HEK293T (cell line): ENCODE results near the gene ZNF236.

Experiments used
- CTCF ChIA-PET: fragments of 350-600 bp; formaldehyde crosslinking; extraction: SDS; loops from one replicate; lab custom pipeline; 2021; ENCODE audit warnings: antibody characterized with exemption, inconsistent platforms; lab: Yijun Ruan, JAX
- POLR2A ChIA-PET: fragments of 350-600 bp; formaldehyde crosslinking; extraction: SDS; loops from one replicate; lab custom pipeline; 2020; ENCODE audit warnings: antibody characterized with exemption, inconsistent platforms; lab: Yijun Ruan, JAX
- DNase-seq: peaks from one replicate; pipeline ENCODE4 v3.0.0; 2012; ENCODE audit warnings: mixed read lengths; ENCODE audit errors: extremely low spot score
- ARNT ChIP-seq: fragments of 450-650 bp; IDR thresholded peaks from 2 replicates; pipeline ENCODE4 v1.6.1; 2017; ENCODE audit warnings: mild to moderate bottlenecking
- BHLHE40 ChIP-seq: fragments of 450-650 bp; IDR thresholded peaks from 2 replicates; pipeline ENCODE4 v1.6.1; 2016; ENCODE audit warnings: mild to moderate bottlenecking, moderate library complexity, borderline replicate concordance
- CTBP1 ChIP-seq: fragments of 450-650 bp; IDR thresholded peaks from 2 replicates; pipeline ENCODE4 v1.6.1; 2016; ENCODE audit warnings: borderline replicate concordance
- ELF4 ChIP-seq: fragments of 450-650 bp; IDR thresholded peaks from 2 replicates; pipeline ENCODE4 v1.6.1; 2017; ENCODE audit warnings: antibody characterized with exemption
- FOXA1 ChIP-seq: fragments of 450-650 bp; IDR thresholded peaks from 2 replicates; pipeline ENCODE4 v1.6.1; 2016; ENCODE audit warnings: mild to moderate bottlenecking
- FOXK2 ChIP-seq: fragments of 450-650 bp; IDR thresholded peaks from 2 replicates; pipeline ENCODE4 v1.6.1; 2016; ENCODE audit warnings: mild to moderate bottlenecking
- FOXM1 ChIP-seq: fragments of 450-650 bp; IDR thresholded peaks from 2 replicates; pipeline ENCODE4 v1.6.1; 2017; ENCODE audit warnings: mild to moderate bottlenecking, borderline replicate concordance
- HDGF ChIP-seq: fragments of 450-650 bp; IDR thresholded peaks from 2 replicates; pipeline ENCODE4 v1.6.1; 2017; ENCODE audit warnings: antibody characterized with exemption, borderline replicate concordance
- L3MBTL2 ChIP-seq: fragments of 450-650 bp; conservative IDR thresholded peaks from 2 replicates; pipeline ENCODE4 v1.6.1; 2016; ENCODE audit warnings: mild to moderate bottlenecking
- LEF1 ChIP-seq: fragments of 450-650 bp; IDR thresholded peaks from 2 replicates; pipeline ENCODE4 v1.6.1; 2017; ENCODE audit warnings: mild to moderate bottlenecking, borderline replicate concordance
- NFRKB ChIP-seq: fragments of 450-650 bp; IDR thresholded peaks from 2 replicates; pipeline ENCODE4 v1.6.1; 2016; ENCODE audit warnings: mild to moderate bottlenecking, moderate library complexity
- PKNOX1 ChIP-seq: fragments of 450-650 bp; IDR thresholded peaks from 2 replicates; pipeline ENCODE4 v1.6.1; 2016
- SP1 ChIP-seq: fragments of 450-650 bp; IDR thresholded peaks from 2 replicates; pipeline ENCODE4 v1.6.1; 2017
- SUZ12 ChIP-seq: fragments of 450-650 bp; IDR thresholded peaks from 2 replicates; pipeline ENCODE4 v1.6.1; 2016; ENCODE audit warnings: mild to moderate bottlenecking
- TARDBP ChIP-seq: fragments of 450-650 bp; IDR thresholded peaks from 2 replicates; pipeline ENCODE4 v1.6.1; 2016
- ZNF384 ChIP-seq: fragments of 450-650 bp; IDR thresholded peaks from 2 replicates; pipeline ENCODE4 v1.6.1; 2016

Gene ZNF236

DNA sequence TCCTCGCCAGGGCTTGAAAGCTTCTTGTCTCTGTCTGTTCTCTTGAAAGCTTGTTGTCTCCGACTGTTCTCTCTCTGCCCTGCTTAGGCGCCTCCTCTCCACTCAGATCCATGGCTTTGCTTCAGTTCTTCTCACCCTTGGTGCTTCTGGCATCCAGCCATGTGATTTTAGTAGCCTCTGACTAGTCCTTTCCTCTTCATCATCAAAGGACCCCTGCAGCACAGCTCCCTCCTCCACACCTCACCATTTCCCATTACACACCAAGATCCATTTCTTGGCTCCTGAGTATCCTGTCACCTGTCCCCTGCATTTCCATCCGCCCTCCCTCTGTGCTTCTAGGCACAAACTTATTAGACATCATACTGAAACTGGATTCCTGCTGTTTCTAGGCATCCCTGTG, 59.4 kb downstream of the ZNF236 start:
- TF ChIP-seq PKNOX1 (no peak), BHLHE40 (no peak), ARNT (no peak), NFRKB (no peak), FOXA1 (no peak), SP1 (no peak), HDGF (no peak), ZNF384 (no peak), ELF4 (no peak), LEF1 (no peak), CTBP1 (no peak), SUZ12 (no peak), FOXM1 (no peak), FOXK2 (no peak), TARDBP (no peak)
- CTCF ChIA-PET = no interaction called here
- POLR2A ChIA-PET = no interaction called here
- no peak for DNase-seq

GRCh38 chr18:76882146-76882545, 59.8 kb downstream of the ZNF236 start:
- TF ChIP-seq PKNOX1 (no peak), HDGF (no peak), CTBP1 (no peak), BHLHE40 (no peak), TARDBP (no peak), ZNF384 (no peak), LEF1 (no peak), ELF4 (no peak), SP1 (no peak), ARNT (no peak), FOXM1 (no peak), L3MBTL2 (no peak), NFRKB (no peak)
- ChIA-PET POLR2A (no interaction called here), CTCF (no interaction called here)
- no peak for DNase-seq

DNA sequence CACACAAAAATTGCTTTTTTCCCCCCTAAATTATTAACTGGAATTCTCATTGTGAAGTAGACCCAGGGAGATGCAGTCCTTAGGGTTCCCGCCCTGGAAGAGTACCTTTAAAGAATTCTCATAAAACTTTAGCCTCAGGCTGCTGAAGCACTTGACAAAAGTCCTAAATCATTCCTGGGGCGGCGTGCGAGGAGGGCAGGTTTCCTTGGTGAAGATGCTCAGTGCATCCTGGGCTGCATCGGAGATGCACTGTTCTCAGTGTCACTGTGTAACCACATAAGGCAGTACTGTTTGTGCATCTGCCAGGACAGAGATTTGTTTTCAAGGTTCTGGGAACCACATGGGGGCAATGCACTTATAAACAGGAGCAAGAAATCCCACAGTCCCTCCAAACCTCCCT, 62.6 kb downstream of the ZNF236 start:
- POLR2A ChIA-PET = no interaction called here
- no peak for DNase-seq
- CTCF ChIA-PET = no interaction called here
- no peak for TF ChIP-seq BHLHE40
- no peak for TF ChIP-seq ARNT
- TF ChIP-seq PKNOX1 = no peak
- TF ChIP-seq L3MBTL2 = no peak
- TF ChIP-seq TARDBP = no peak
- TF ChIP-seq FOXA1 = no peak
- TF ChIP-seq ZNF384 = no peak

- ChIA-PET CTCF (no interaction called here), POLR2A (no interaction called here)
- DNase-seq = no peak
Observed at GRCh38 chr18:76886112-76886511, 63.8 kb downstream of the ZNF236 start.

GRCh38 chr18:76889091-76889699, 66.8 kb downstream of the ZNF236 start:
- ChIA-PET POLR2A (interaction anchor here (0.6 kb wide), 1 partner anchor 146 kb away, joined by 3 read pairs; no protein-coding TSS in a partner anchor), CTCF (no interaction called here)
- TF ChIP-seq L3MBTL2 (no peak), CTBP1 (no peak), ZNF384 (no peak), TARDBP (no peak), LEF1 (no peak), BHLHE40 (no peak), ELF4 (no peak), ARNT (no peak), HDGF (no peak), SUZ12 (no peak), FOXA1 (no peak), PKNOX1 (no peak), SP1 (no peak), FOXM1 (no peak)
- no peak for DNase-seq

More at GRCh38 chr18:76886112-76886511, 63.8 kb downstream of the ZNF236 start:
- TF ChIP-seq ELF4 = no peak
- no peak for TF ChIP-seq ZNF384
- no peak for TF ChIP-seq SP1
- no peak for TF ChIP-seq PKNOX1
- no peak for TF ChIP-seq FOXM1
- TF ChIP-seq CTBP1 = no peak
- no peak for TF ChIP-seq ARNT
- TF ChIP-seq FOXA1 = no peak
- no peak for TF ChIP-seq LEF1
